ENCODE measurements around the gene TIAM2.

Gene TIAM2

GRCh38 chr6:155010940-155011339 lies 15.8 kb downstream of the TIAM2 start:
- no peak overlapping the region for H3K9ac ChIP-seq (ENCODE audit: low read length)
- no peak overlapping the region for H3K23ac ChIP-seq (ENCODE audit: low read length)
- no peak overlapping the region for H3K14ac ChIP-seq (ENCODE audit: low read length)
- no peak overlapping the region for H4K12ac ChIP-seq (ENCODE audit: low read depth, low read length)
- no peak overlapping the region for H2BK5ac ChIP-seq (ENCODE audit: low read depth, low read length, poor library complexity)
- H3K4me3 ChIP-seq (ENCODE audit: low read depth, low read length), result no peak overlapping the region
- no peak overlapping the region for H3K4me2 ChIP-seq (ENCODE audit: low read length)
- H4K91ac ChIP-seq (ENCODE audit: low read depth, low read length), result no peak overlapping the region
- H3K36me3 ChIP-seq (ENCODE audit: control insufficient read depth in 1 of 2, insufficient read depth in 2 of 2, low read length in 2 of 2), result no peaks in the 10 kb centered on the region
- no peak for DNase-seq
- H3K9me3 ChIP-seq (ENCODE audit: insufficient read depth, low read depth, low read length), result no peaks in the 10 kb centered on the region
- no peak overlapping the region for H3K18ac ChIP-seq (ENCODE audit: low read length)
- H4K8ac ChIP-seq (ENCODE audit: low read depth, low read length), result no peak overlapping the region
- H2BK120ac ChIP-seq (ENCODE audit: insufficient read depth, low read length, poor library complexity), result no peak overlapping the region
- no peaks in the 10 kb centered on the region for H3K79me2 ChIP-seq (ENCODE audit: control insufficient read depth, insufficient read depth, low read length, poor library complexity)
- H3K4ac ChIP-seq (ENCODE audit: low read depth, low read length), result no peak overlapping the region
- H2AK5ac ChIP-seq (ENCODE audit: low read length), result no peak overlapping the region
- no peaks in the 10 kb centered on the region for H3K27me3 ChIP-seq (ENCODE audit: insufficient read depth, low read length)
- H3K4me1 ChIP-seq (ENCODE audit: control insufficient read depth in 1 of 2, insufficient read depth in 2 of 2, low read length in 2 of 2), result peaks cover 4% of the 10 kb centered on the region in 2 experiments
- H3K79me1 ChIP-seq (ENCODE audit: low read length), result peaks cover 3% of the 10 kb centered on the region
- no CpG with 5 or more reads among the region's 6 CpGs for WGBS (ENCODE audit: extremely low coverage, insufficient coverage, insufficient read length)
- no peak overlapping the region for H2AFZ ChIP-seq (ENCODE audit: insufficient read depth, low read length, poor library complexity)
- H2BK12ac ChIP-seq (ENCODE audit: low read length), result no peak overlapping the region
- H3K27ac ChIP-seq (ENCODE audit: low read depth, low read length), result no peak overlapping the region

GRCh38 chr6:155011809-155012291 lies 16.7 kb downstream of the TIAM2 start:
- DNase-seq, result no peak

GRCh38 chr6:155013457-155013876 lies 18.4 kb downstream of the TIAM2 start:
- no peak for DNase-seq
- no peak overlapping the region for H4K12ac ChIP-seq (ENCODE audit: low read depth, low read length)
- H3K79me1 ChIP-seq (ENCODE audit: low read length), result peaks cover 3% of the 10 kb centered on the region
- no peak overlapping the region for H2BK5ac ChIP-seq (ENCODE audit: low read depth, low read length, poor library complexity)
- H3K4me3 ChIP-seq (ENCODE audit: low read depth, low read length), result no peak overlapping the region
- H3K79me2 ChIP-seq (ENCODE audit: control insufficient read depth, insufficient read depth, low read length, poor library complexity), result no peaks in the 10 kb centered on the region
- no peak overlapping the region for H3K23ac ChIP-seq (ENCODE audit: low read length)
- H3K36me3 ChIP-seq (ENCODE audit: control insufficient read depth in 1 of 2, insufficient read depth in 2 of 2, low read length in 2 of 2), result no peaks in the 10 kb centered on the region
- no peak overlapping the region for H2AFZ ChIP-seq (ENCODE audit: insufficient read depth, low read length, poor library complexity)
- H3K27ac ChIP-seq (ENCODE audit: low read depth, low read length), result no peak overlapping the region
- no peak overlapping the region for H4K91ac ChIP-seq (ENCODE audit: low read depth, low read length)
- H3K4me2 ChIP-seq (ENCODE audit: low read length), result no peak overlapping the region
- H3K4ac ChIP-seq (ENCODE audit: low read depth, low read length), result no peak overlapping the region
- H2AK5ac ChIP-seq (ENCODE audit: low read length), result no peak overlapping the region
- no peak overlapping the region for H3K9ac ChIP-seq (ENCODE audit: low read length)
- H3K14ac ChIP-seq (ENCODE audit: low read length), result no peak overlapping the region
- H4K8ac ChIP-seq (ENCODE audit: low read depth, low read length), result no peak overlapping the region
- H3K4me1 ChIP-seq (ENCODE audit: control insufficient read depth in 1 of 2, insufficient read depth in 2 of 2, low read length in 2 of 2), result peaks cover 4% of the 10 kb centered on the region in 2 experiments
- no peaks in the 10 kb centered on the region for H3K9me3 ChIP-seq (ENCODE audit: insufficient read depth, low read depth, low read length)
- no CpG with 5 or more reads among the region's 4 CpGs for WGBS (ENCODE audit: extremely low coverage, insufficient coverage, insufficient read length)
- no peak overlapping the region for H3K18ac ChIP-seq (ENCODE audit: low read length)
- no peak overlapping the region for H2BK120ac ChIP-seq (ENCODE audit: insufficient read depth, low read length, poor library complexity)
- no peaks in the 10 kb centered on the region for H3K27me3 ChIP-seq (ENCODE audit: insufficient read depth, low read length)
- H2BK12ac ChIP-seq (ENCODE audit: low read length), result no peak overlapping the region

More at GRCh38 chr6:155011809-155012291, 16.7 kb downstream of the TIAM2 start:
- Histone ChIP-seq H2AK5ac (ENCODE audit: low read length) (no peak overlapping the region), H2BK120ac (ENCODE audit: insufficient read depth, low read length, poor library complexity) (no peak overlapping the region), H3K9ac (ENCODE audit: low read length) (no peak overlapping the region), H3K14ac (ENCODE audit: low read length) (no peak overlapping the region), H3K79me1 (ENCODE audit: low read length) (peaks cover 3% of the 10 kb centered on the region), H3K36me3 (ENCODE audit: control insufficient read depth in 1 of 2, insufficient read depth in 2 of 2, low read length in 2 of 2) (no peaks in the 10 kb centered on the region), H4K8ac (ENCODE audit: low read depth, low read length) (no peak overlapping the region), H4K91ac (ENCODE audit: low read depth, low read length) (no peak overlapping the region), H2BK12ac (ENCODE audit: low read length) (no peak overlapping the region), H2BK5ac (ENCODE audit: low read depth, low read length, poor library complexity) (no peak overlapping the region), H3K9me3 (ENCODE audit: insufficient read depth, low read depth, low read length) (no peaks in the 10 kb centered on the region), H3K4me3 (ENCODE audit: low read depth, low read length) (no peak overlapping the region), H3K4ac (ENCODE audit: low read depth, low read length) (no peak overlapping the region), H3K27me3 (ENCODE audit: insufficient read depth, low read length) (no peaks in the 10 kb centered on the region), H3K27ac (ENCODE audit: low read depth, low read length) (no peak overlapping the region), H3K79me2 (ENCODE audit: control insufficient read depth, insufficient read depth, low read length, poor library complexity) (no peaks in the 10 kb centered on the region), H4K12ac (ENCODE audit: low read depth, low read length) (no peak overlapping the region), H3K23ac (ENCODE audit: low read length) (no peak overlapping the region), H3K18ac (ENCODE audit: low read length) (no peak overlapping the region), H3K4me2 (ENCODE audit: low read length) (no peak overlapping the region), H2AFZ (ENCODE audit: insufficient read depth, low read length, poor library complexity) (no peak overlapping the region), H3K4me1 (ENCODE audit: control insufficient read depth in 1 of 2, insufficient read depth in 2 of 2, low read length in 2 of 2) (peaks cover 4% of the 10 kb centered on the region in 2 experiments)
- no CpG with 5 or more reads among the region's 5 CpGs for WGBS (ENCODE audit: extremely low coverage, insufficient coverage, insufficient read length)

- Histone ChIP-seq H3K27me3 (ENCODE audit: insufficient read depth, low read length) (no peaks in the 10 kb centered on the region), H4K8ac (ENCODE audit: low read depth, low read length) (no peak overlapping the region), H2AK5ac (ENCODE audit: low read length) (no peak overlapping the region), H3K4ac (ENCODE audit: low read depth, low read length) (no peak overlapping the region), H3K4me3 (ENCODE audit: low read depth, low read length) (no peak overlapping the region), H3K4me1 (ENCODE audit: control insufficient read depth in 1 of 2, insufficient read depth in 2 of 2, low read length in 2 of 2) (peaks cover 4% of the 10 kb centered on the region in 2 experiments), H2AFZ (ENCODE audit: insufficient read depth, low read length, poor library complexity) (no peak overlapping the region), H4K91ac (ENCODE audit: low read depth, low read length) (no peak overlapping the region), H3K79me1 (ENCODE audit: low read length) (peaks cover 3% of the 10 kb centered on the region), H3K23ac (ENCODE audit: low read length) (no peak overlapping the region), H2BK12ac (ENCODE audit: low read length) (no peak overlapping the region), H3K14ac (ENCODE audit: low read length) (no peak overlapping the region), H2BK120ac (ENCODE audit: insufficient read depth, low read length, poor library complexity) (no peak overlapping the region), H3K79me2 (ENCODE audit: control insufficient read depth, insufficient read depth, low read length, poor library complexity) (no peaks in the 10 kb centered on the region), H3K9ac (ENCODE audit: low read length) (no peak overlapping the region), H3K4me2 (ENCODE audit: low read length) (no peak overlapping the region), H2BK5ac (ENCODE audit: low read depth, low read length, poor library complexity) (no peak overlapping the region), H3K27ac (ENCODE audit: low read depth, low read length) (no peak overlapping the region), H3K9me3 (ENCODE audit: insufficient read depth, low read depth, low read length) (no peaks in the 10 kb centered on the region), H3K36me3 (ENCODE audit: control insufficient read depth in 1 of 2, insufficient read depth in 2 of 2, low read length in 2 of 2) (no peaks in the 10 kb centered on the region), H3K18ac (ENCODE audit: low read length) (no peak overlapping the region), H4K12ac (ENCODE audit: low read depth, low read length) (no peak overlapping the region)
- no CpG with 5 or more reads among the region's 1 CpG for WGBS (ENCODE audit: extremely low coverage, insufficient coverage, insufficient read length)
- DNase-seq, result no peak
Measured at GRCh38 chr6:155014137-155014536, 19.0 kb downstream of the TIAM2 start.

Measured in trophoblast cell (in vitro differentiated cells and primary cell).